ENCODE measurements around the gene FAS.

The FAS gene

GRCh38 chr10:88990384-88991160 lies at the start of gene FAS:
Gene FAS, plus strand, starts transcription at chr10:88990798. Its CDS starts 79 bp downstream, at chr10:88990877.
- peak; percentile 54 for DNase-seq (ENCODE audit: low read depth)

GRCh38 chr10:88941026-88941425 lies 49.6 kb upstream of the FAS start:
- DNase-seq (ENCODE audit: low read depth) = no peak

GRCh38 chr10:88943778-88944177 lies 46.8 kb upstream of the FAS start:
- DNase-seq (ENCODE audit: low read depth) = no peak

GRCh38 chr10:88944813-88945212 lies 45.8 kb upstream of the FAS start:
- no peak for DNase-seq (ENCODE audit: low read depth)

DNA sequence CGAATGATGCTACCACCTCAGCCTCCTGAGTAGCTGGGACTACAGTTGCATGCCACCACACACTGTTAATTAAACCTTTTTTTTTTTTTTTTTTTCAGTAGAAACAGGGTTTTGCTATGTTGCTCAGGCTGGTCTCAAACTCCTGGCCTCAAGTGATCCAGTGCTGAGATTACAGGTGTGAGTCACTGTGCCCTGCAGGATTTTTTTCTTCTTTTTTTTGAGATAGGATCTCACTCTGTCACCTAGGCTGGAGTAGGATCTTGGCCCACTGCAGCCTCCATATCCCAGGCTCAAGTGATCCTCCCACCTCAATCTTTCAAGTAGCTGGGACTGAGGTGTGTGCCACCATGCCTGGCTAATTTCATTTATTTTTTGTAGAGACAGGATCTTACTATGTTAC lies 44.4 kb upstream of the FAS start:
- DNase-seq (ENCODE audit: low read depth) = no peak

GRCh38 chr10:88946965-88947590 lies 43.5 kb upstream of the FAS start:
- DNase-seq (ENCODE audit: low read depth) = no peak

DNA sequence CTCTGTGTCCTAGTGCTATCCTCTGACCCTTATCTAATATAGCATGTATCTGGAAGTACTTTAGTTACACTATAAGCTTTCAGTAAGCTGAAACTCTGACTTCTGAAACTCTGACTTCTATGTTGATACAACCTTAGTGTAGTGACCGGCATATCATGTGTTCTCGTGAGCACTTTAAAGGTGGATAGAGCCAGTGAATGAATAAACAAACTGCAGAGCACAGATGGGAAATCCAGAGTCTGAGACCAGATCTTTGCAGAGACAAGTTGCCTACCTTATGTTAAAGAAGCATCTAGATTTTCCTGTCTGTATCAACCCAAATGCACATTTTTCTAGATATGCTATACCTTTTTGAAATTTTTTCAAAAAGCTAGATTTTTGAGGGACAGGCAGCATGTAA lies 41.5 kb upstream of the FAS start:
- no peak for DNase-seq (ENCODE audit: low read depth)

GRCh38 chr10:88949912-88950837 lies 40.4 kb upstream of the FAS start:
- no peak for DNase-seq (ENCODE audit: low read depth)

- DNase-seq (ENCODE audit: low read depth) = no peak
Measured at GRCh38 chr10:88952647-88953111, 37.9 kb upstream of the FAS start, which contains the start of gene ACTA2. Gene ACTA2, minus strand, starts transcription at chr10:88952773. Its CDS starts 3,843 bp downstream, at chr10:88948930.

DNA sequence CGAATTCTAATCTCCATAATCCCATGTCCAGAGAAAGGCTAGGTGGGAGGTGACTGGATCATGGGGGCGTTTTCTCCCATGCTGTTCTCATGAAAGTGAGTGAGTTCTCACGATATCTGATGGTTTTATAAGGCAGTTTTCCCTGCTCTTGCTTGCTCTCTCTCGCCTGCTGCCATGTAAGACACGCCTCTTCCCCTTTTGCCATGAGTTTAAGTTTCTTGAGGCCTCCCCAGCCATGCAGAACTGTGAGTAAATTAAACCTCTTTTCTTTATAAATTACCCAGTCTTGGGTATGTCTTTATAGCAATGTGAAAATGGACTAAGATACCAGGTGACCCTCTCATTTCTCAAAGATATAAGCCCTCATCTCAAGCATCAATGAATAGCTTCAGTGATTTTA lies 36.9 kb upstream of the FAS start:
- no peak for DNase-seq (ENCODE audit: low read depth)

DNA sequence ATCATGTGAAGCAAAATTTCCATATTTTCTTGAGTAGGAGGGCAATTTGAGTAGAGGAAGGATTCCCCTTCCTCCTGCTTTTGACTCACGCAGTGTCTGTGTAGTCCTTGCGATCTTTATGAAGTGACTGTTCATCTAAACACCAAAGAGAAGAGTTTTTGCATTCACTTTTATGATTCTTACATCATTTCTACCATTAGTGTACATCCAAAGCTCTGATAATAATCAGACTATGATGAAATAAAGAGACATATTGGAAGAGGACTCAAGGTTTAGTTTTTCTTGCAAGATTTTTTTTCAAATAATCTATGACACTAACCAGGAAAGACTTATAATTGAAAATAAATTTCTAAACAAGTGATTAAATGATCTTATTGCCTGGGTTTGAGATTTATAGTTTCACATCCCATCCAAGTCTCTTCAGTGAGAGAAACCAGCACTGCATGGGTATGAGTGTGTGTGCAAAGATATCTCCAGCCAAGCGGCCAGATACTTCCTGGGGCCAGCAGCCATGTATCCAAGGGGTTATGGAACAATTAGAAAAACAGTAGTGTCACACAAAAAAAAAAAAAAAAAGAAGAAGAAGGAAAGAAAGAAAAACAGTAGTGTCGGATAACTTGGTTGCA lies 36.0 kb upstream of the FAS start:
- DNase-seq (ENCODE audit: low read depth) = no peak

- no peak for DNase-seq (ENCODE audit: low read depth)
Measured at GRCh38 chr10:88957381-88957780, 33.2 kb upstream of the FAS start.

GRCh38 chr10:88958721-88959120 lies 31.9 kb upstream of the FAS start:
- DNase-seq (ENCODE audit: low read depth) = no peak

DNA sequence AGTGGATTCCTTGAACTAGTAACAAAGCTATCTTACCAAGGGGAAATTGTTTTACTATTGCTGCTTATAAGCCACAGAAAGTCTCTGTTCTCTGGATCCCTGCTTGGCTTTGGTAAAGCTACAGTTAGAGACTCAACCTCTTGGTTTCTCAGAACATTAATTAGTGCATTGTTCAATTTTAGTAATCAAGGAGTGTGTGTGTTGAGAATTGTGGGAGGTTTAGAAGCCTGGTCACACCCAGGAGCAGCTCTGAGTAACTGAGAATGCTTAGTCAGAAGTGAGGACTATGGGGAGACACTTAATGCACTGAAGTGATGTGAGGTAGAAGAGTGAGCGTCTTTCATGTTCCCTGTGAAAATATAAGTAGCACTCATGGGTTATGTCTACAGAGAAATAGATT lies 29.8 kb upstream of the FAS start:
- DNase-seq (ENCODE audit: low read depth) = no peak

- no peak for DNase-seq (ENCODE audit: low read depth)
Measured at GRCh38 chr10:88961266-88961665, 29.3 kb upstream of the FAS start.

DNA sequence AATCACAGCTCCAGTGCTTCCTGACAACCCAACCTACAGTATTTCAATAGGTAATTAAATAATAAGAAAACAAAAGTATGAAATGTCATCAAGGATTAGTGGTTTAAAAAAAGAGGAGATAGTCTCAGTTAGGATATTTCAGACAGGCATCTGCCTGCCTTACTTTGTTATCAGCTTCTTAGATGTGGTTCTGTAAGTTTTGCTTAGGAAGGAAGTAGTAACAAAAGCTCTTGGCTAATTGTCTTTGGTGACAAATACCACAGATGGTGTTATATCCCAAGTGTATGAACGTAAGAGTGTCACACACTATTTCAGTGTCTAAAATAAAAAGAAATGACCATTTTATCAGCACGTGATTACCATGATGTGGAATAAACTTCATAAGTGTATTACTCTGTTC lies 28.3 kb upstream of the FAS start:
- no peak for DNase-seq (ENCODE audit: low read depth)

- no peak for DNase-seq (ENCODE audit: low read depth)
Measured at GRCh38 chr10:88963318-88963717, 27.3 kb upstream of the FAS start.

DNA sequence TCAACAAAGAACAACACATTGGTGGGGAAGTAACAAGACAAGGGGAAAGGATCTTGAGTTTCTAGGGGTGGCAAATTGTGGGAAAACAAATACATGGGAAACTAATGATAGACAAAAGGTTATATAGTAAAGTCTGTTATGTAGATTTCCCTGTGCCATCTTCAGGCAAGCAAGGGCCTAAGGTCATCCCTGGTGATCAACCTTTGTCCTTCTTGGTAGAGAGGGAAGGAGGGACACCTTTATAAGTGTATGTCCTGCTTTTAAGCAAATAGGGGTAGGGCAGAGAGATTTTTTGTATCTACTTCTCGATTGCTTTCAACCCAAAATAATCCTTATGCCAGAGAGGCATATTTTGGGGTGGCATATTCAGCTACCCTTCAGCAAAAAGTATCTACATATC lies 26.2 kb upstream of the FAS start:
- no peak for DNase-seq (ENCODE audit: low read depth)

DNA sequence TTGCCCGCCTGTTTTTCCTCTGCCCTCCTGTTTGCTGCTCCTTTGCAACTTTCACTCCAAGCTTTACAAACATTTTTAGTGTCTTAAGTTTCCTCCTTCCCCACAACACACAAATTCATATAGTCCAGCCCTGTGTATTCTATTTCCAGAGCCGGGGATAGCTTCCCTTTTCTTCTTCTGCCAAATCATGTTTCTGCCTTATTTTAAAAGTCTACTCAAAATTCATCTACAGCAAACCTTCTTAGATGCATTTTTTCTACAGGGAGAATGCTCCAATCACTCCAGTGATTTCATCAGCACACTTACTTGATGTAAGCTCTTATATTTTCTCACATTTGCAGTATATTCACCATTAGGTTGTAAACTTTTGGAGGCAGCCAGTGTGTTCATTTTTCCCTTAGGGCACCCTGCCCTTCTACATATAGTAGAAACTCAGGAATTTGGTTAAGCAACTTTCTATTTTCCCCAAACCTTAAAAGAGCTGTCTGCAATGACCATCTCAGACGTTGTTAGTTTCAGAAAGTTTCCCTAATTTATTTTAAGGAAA lies 25.7 kb upstream of the FAS start:
- no peak for DNase-seq (ENCODE audit: low read depth)

DNA sequence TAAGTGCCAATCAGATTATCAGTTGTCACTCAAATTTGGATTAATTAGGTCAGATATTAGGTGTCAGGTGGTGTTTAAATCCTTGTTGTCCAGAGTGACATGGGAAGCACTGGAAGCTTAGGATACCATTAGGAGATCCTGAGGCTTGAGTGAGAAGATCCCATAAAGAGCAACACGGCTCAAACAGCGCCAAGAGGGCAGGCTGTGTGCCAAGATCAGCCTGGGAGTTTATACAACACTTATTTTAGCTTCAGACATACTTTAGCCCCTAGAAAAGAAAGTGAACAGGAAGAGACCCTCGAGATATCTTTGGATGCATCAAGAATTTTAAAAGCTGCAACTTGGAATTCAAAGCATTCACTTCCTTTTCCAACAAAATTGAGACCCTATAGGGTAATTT lies 23.8 kb upstream of the FAS start:
- no peak for DNase-seq (ENCODE audit: low read depth)

GRCh38 chr10:88968391-88968790 lies 22.2 kb upstream of the FAS start:
- no peak for DNase-seq (ENCODE audit: low read depth)
